Spleen (tissue), 11 donors: ENCODE measurements around the gene NOTCH4. TPM values are rescaled to one million over a fixed set of nuclear protein-coding genes. Genes with fewer than 3 reads are reported as not detected.

Experiments
- DNase-seq: peaks from one replicate; pipeline ENCODE4 v3.0.0-alpha.2; 2020
- H3K27ac ChIP-seq, 8 donors: fragments of 200-600 bp; sonication (generic) in 7 of 8; 1 replicate in 4 of 8; 2 replicates in 4 of 8; pipeline versions ENCODE4 v1.5.0 to v1.8.0; 2016 to 2021; ENCODE audit warnings: inconsistent platforms in 4 of 8, mild to moderate bottlenecking in 4 of 8, moderate library complexity in 1 of 8
- H3K27me3 ChIP-seq, 7 donors: fragments of 200-600 bp; sonication (generic) in 6 of 7; replicated peaks in 1 of 7; 1 replicate in 4 of 7; 2 replicates in 3 of 7; pipeline versions ENCODE4 v1.5.0 to v1.8.0; 2016 to 2021; ENCODE audit warnings: inconsistent platforms in 3 of 7, mild to moderate bottlenecking in 1 of 7
- H3K36me3 ChIP-seq, 6 donors: fragments of 200-600 bp; sonication (generic) in 5 of 6; 1 replicate in 4 of 6; 2 replicates in 2 of 6; pipeline versions ENCODE4 v1.5.0 to v1.8.0; 2016 to 2021; ENCODE audit warnings: inconsistent platforms in 2 of 6
- H3K4me1 ChIP-seq, 6 donors: fragments of 200-600 bp; sonication (generic) in 5 of 6; 1 replicate in 3 of 6; 2 replicates in 3 of 6; pipeline versions ENCODE4 v1.5.0 to v1.8.0; 2016 to 2021; ENCODE audit warnings: inconsistent platforms in 3 of 6
- H3K4me3 ChIP-seq, 8 donors: fragments of 200-600 bp; sonication (generic) in 7 of 8; 1 replicate in 4 of 8; 2 replicates in 4 of 8; pipeline versions ENCODE4 v1.5.0 to v1.8.0; 2016 to 2021; ENCODE audit warnings: inconsistent platforms in 4 of 8, mild to moderate bottlenecking in 4 of 8, moderate library complexity in 2 of 8
- H3K9me3 ChIP-seq, 8 donors: fragments of 200-600 bp; sonication (generic) in 7 of 8; 1 replicate in 4 of 8; 2 replicates in 4 of 8; pipeline versions ENCODE4 v1.5.0 to v1.8.0; 2016 to 2021; ENCODE audit warnings: inconsistent platforms in 4 of 8
- CTCF ChIP-seq, 11 experiments: fragments of 200-600 bp in 7 of 11; fragments of 450-650 bp in 4 of 11; sonication (generic) in 4 of 11; IDR thresholded peaks in 8 of 11; conservative IDR thresholded peaks in 3 of 11; 1 replicate in 7 of 11; 2 replicates in 4 of 11; pipeline versions ENCODE4 v1.4.0 to v1.8.0; 2016 to 2021; ENCODE audit warnings: antibody characterized with exemption in 11 of 11, inconsistent platforms in 4 of 11, mild to moderate bottlenecking in 1 of 11
- POLR2A ChIP-seq, 3 donors: fragments of 450-650 bp; IDR thresholded peaks; one replicate each; pipeline ENCODE4 v1.5.1; 2017; ENCODE audit warnings: antibody characterized with exemption in 3 of 3, mild to moderate bottlenecking in 1 of 3
- POLR2AphosphoS5 ChIP-seq, 3 donors: sonication (generic); formaldehyde crosslinking; IDR thresholded peaks; one replicate each; pipeline ENCODE4 v1.5.1; 2017; ENCODE audit warnings: antibody characterized with exemption in 3 of 3
- WGBS, 5 donors: extraction: QIAGEN DNeasy Blood & Tissue Kit in 3 of 5; methylation state at CpG; one replicate each; pipeline versions ENCODE4 v1.1.5 to v1.1.7; 2013 to 2018; 5-methylcytosine and 5-hydroxymethylcytosine counted together
- intact Hi-C: fragments of 100-400 bp; cut with DNase I; formaldehyde crosslinking; loops from one replicate; pipeline ENCODE4 v1.15.0; 2023; ENCODE audit warnings: low total_unique reads
- polyA plus RNA-seq, 3 donors: library from polyadenylated mRNA; stranded (reverse); fragments of 200-250 nt; gene quantifications; one replicate each; pipeline ENCODE4 v1.2.1, GENCODE V29; 2013
- total RNA-seq, 7 donors: library from RNA; depleted of rRNA in 3 of 7; stranded (reverse); fragments of >200 nt in 3 of 7; fragmentation: NEBNext Ultra II Directional in 4 of 7; extraction: Animal tissue kit (Norgen Biotek cat#: 25700) in 4 of 7; gene quantifications; one replicate each; pipeline versions ENCODE4 v1.1.0 to v1.2.1, GENCODE V29; 2016 to 2021
- donor health status: healthy with polysubstance abuse.
- donor health status: DM: no; HTN: no; CAD: no; lungs with moderate emphysema.
- donor health status: DM: no; HTN: no; CAD: no.
- donor health status: Bipolar disorder and iron deficiency.
- donor health status: healthy.
- donor health status: DM: no; HTN: no; CAD: no.
- donor health status: DM: yes; HTN: yes; CAD: no.

The NOTCH4 gene
- total and polyA plus RNA-seq, 10 donors = 13.5 to 38.0 (median 19.9) TPM

GRCh38 chr6:32175322-32175710 is 48.6 kb downstream of the NOTCH4 start:
- Histone ChIP-seq H3K27ac (peak overlapping the region; percentile 73 to 98 (median 95)), H3K27me3 (no peaks in the 10 kb centered on the region), H3K36me3 (peaks cover 0 to 19% (median 15%) of the 10 kb centered on the region in 6 donors), H3K4me3 (peak overlapping the region; percentile 52 to 87 (median 62)), H3K9me3 (no peaks in the 10 kb centered on the region), H3K4me1 (peaks cover 33 to 67% (median 57%) of the 10 kb centered on the region in 6 donors)
- intact Hi-C loops = no loop called here
- no peak for DNase-seq
- TF ChIP-seq POLR2AphosphoS5 (IDR thresholded peaks at IDR 0.05) = no peak
- TF ChIP-seq POLR2A (IDR thresholded peaks at IDR 0.05) = no peak
- no peak for TF ChIP-seq CTCF (IDR thresholded peaks at IDR 0.05 in 8 of 11, conservative IDR thresholded peaks at IDR 0.05 in 3 of 11)
- WGBS, 5 donors = 26 to 40% (median 29%) methylated on average over 2 of the region's 2 CpGs

GRCh38 chr6:32174416-32174815 is 49.5 kb downstream of the NOTCH4 start:
- DNase-seq = no peak
- intact Hi-C loops = no loop called here
- no peaks in the 10 kb centered on the region for H3K9me3 ChIP-seq
- no peak for TF ChIP-seq CTCF (IDR thresholded peaks at IDR 0.05 in 8 of 11, conservative IDR thresholded peaks at IDR 0.05 in 3 of 11)
- H3K27ac ChIP-seq = peak overlapping the region in 1 of 8 donors; percentile 35
- peaks cover 0 to 19% (median 18%) of the 10 kb centered on the region in 6 donors for H3K36me3 ChIP-seq
- H3K4me3 ChIP-seq = peak overlapping the region in 2 of 8 donors; percentile 68 to 87
- H3K4me1 ChIP-seq = peaks cover 26 to 58% (median 49%) of the 10 kb centered on the region in 6 donors
- no peaks in the 10 kb centered on the region for H3K27me3 ChIP-seq
- WGBS, 5 donors = 85 to 97% (median 96%) methylated on average over 1 of the region's 1 CpG

- intact Hi-C loops = no loop called here
Observed at GRCh38 chr6:32173051-32173727, 50.7 kb downstream of the NOTCH4 start.

More at GRCh38 chr6:32173051-32173727, 50.7 kb downstream of the NOTCH4 start:
- Histone ChIP-seq H3K4me1 (peaks cover 18 to 49% (median 41%) of the 10 kb centered on the region in 6 donors), H3K27me3 (no peaks in the 10 kb centered on the region), H3K9me3 (no peaks in the 10 kb centered on the region), H3K4me3 (no peak overlapping the region), H3K36me3 (peaks cover 0 to 32% (median 24%) of the 10 kb centered on the region in 6 donors), H3K27ac (peak overlapping the region in 2 of 8 donors; percentile 15 to 35)
- WGBS, 5 donors = 61 to 71% (median 65%) methylated on average over 4 of the region's 4 CpGs
- TF ChIP-seq POLR2AphosphoS5 (IDR thresholded peaks at IDR 0.05) (no peak), CTCF (IDR thresholded peaks at IDR 0.05 in 8 of 11, conservative IDR thresholded peaks at IDR 0.05 in 3 of 11) (no peak), POLR2A (IDR thresholded peaks at IDR 0.05) (no peak)
- DNase-seq = no peak
